SU-DHL-6 (cell line): Measurements from ENCODE around the gene DCLK1.

ENCODE experiments used
- CTCF ChIP-seq: fragments of 200-600 bp; sonication (generic); IDR thresholded peaks from one replicate; pipeline ENCODE4 v1.5.1; 2017; ENCODE audit warnings: antibody characterized with exemption, mild to moderate bottlenecking, low read length, moderate library complexity; ENCODE audit not compliant: insufficient read depth, poor library complexity, severe bottlenecking
- EZH2phosphoT487 ChIP-seq: fragments of 200-600 bp; sonication (generic), shearing (Covaris generic); conservative IDR thresholded peaks from 2 replicates; pipeline ENCODE4 v1.6.1; 2018; ENCODE audit warnings: mild to moderate bottlenecking, antibody characterized with exemption, low read length, moderate library complexity, mixed read lengths

- TF ChIP-seq CTCF, result no peak
- no peak for TF ChIP-seq EZH2phosphoT487
Measured at GRCh38 chr13:36058116-36058515, 73.1 kb downstream of the DCLK1 start.
